ENCODE measurements around the gene GIT2. TPM values are rescaled to one million over a fixed set of nuclear protein-coding genes. Genes with fewer than 3 reads are reported as not detected.

The GIT2 gene
- total RNA-seq, 1 experiment from 2014 or later, result 40.0 TPM

- POLR2A ChIA-PET, result interaction anchor here (0.7 kb wide), 1 partner anchor 12 kb away, joined by 13 read pairs; no protein-coding TSS in a partner anchor
- no peak for ATAC-seq
- no TSS peak for BruUV-seq (replicated peaks)
These were observed 110.6 kb downstream of the GIT2 start for GRCh38 chr12:109885616-109886015.

DNA sequence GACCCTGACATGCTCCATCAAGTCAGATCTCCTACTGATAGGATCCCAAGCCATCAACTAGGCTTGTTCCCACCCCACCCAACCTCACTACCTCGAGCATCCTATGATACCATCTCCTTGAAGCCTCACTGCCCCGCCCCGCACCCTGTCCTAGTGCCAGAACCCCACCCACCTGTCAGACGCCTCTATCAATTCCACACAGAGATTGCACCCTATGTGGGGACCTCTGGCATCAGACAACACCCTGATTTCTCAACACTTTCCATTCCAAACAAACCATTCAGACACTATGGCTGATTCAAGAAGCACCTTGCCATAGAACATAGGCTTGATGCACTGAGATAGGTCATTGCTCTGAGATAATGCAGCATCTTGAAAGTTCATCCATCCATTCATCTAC is 112.7 kb downstream of the GIT2 start:
- BruUV-seq (replicated peaks), result no TSS peak
- no peak for ATAC-seq
- POLR2A ChIA-PET, result no interaction called here
- Histone ChIP-seq H3K4me3 (ENCODE audit: low read depth in 2 of 2, low read length in 2 of 2) (no peak overlapping the region), H3K27ac (ENCODE audit: low read length) (no peak overlapping the region), H3K27me3 (ENCODE audit: control insufficient read depth, insufficient read depth, low read length) (no peaks in the 10 kb centered on the region), H3K4me1 (ENCODE audit: control insufficient read depth, insufficient read depth, low read length) (peaks cover 5% of the 10 kb centered on the region), H3K9me3 (ENCODE audit: control insufficient read depth, insufficient read depth, low read depth, low read length) (no peaks in the 10 kb centered on the region), H3K36me3 (ENCODE audit: control insufficient read depth, insufficient read depth, low read length) (no peaks in the 10 kb centered on the region)
- intact Hi-C loops (cut with micrococcal nuclease; ENCODE audit: unreplicated experiment), result no loop called here
- CTCF ChIA-PET, result no interaction called here
- TF ChIP-seq, protein P1, sequence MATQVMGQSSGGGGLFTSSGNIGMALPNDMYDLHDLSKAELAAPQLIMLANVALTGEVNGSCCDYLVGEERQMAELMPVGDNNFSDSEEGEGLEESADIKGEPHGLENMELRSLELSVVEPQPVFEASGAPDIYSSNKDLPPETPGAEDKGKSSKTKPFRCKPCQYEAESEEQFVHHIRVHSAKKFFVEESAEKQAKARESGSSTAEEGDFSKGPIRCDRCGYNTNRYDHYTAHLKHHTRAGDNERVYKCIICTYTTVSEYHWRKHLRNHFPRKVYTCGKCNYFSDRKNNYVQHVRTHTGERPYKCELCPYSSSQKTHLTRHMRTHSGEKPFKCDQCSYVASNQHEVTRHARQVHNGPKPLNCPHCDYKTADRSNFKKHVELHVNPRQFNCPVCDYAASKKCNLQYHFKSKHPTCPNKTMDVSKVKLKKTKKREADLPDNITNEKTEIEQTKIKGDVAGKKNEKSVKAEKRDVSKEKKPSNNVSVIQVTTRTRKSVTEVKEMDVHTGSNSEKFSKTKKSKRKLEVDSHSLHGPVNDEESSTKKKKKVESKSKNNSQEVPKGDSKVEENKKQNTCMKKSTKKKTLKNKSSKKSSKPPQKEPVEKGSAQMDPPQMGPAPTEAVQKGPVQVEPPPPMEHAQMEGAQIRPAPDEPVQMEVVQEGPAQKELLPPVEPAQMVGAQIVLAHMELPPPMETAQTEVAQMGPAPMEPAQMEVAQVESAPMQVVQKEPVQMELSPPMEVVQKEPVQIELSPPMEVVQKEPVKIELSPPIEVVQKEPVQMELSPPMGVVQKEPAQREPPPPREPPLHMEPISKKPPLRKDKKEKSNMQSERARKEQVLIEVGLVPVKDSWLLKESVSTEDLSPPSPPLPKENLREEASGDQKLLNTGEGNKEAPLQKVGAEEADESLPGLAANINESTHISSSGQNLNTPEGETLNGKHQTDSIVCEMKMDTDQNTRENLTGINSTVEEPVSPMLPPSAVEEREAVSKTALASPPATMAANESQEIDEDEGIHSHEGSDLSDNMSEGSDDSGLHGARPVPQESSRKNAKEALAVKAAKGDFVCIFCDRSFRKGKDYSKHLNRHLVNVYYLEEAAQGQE (IDR thresholded peaks at IDR 0.05; ENCODE audit: insufficient read depth in 1 of 2, low read depth in 2 of 2, low read length in 1 of 2), result no peak
- TF ChIP-seq POLR2AphosphoS5 (IDR thresholded peaks at IDR 0.05; ENCODE audit: low read depth, low read length), result no peak
- TF ChIP-seq TCF7L2 (IDR thresholded peaks at IDR 0.05; ENCODE audit: low read depth, low read length), result no peak
- TF ChIP-seq, protein P2, sequence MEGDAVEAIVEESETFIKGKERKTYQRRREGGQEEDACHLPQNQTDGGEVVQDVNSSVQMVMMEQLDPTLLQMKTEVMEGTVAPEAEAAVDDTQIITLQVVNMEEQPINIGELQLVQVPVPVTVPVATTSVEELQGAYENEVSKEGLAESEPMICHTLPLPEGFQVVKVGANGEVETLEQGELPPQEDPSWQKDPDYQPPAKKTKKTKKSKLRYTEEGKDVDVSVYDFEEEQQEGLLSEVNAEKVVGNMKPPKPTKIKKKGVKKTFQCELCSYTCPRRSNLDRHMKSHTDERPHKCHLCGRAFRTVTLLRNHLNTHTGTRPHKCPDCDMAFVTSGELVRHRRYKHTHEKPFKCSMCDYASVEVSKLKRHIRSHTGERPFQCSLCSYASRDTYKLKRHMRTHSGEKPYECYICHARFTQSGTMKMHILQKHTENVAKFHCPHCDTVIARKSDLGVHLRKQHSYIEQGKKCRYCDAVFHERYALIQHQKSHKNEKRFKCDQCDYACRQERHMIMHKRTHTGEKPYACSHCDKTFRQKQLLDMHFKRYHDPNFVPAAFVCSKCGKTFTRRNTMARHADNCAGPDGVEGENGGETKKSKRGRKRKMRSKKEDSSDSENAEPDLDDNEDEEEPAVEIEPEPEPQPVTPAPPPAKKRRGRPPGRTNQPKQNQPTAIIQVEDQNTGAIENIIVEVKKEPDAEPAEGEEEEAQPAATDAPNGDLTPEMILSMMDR (IDR thresholded peaks at IDR 0.05), result no peak
- TF ChIP-seq SIN3A (IDR thresholded peaks at IDR 0.05; ENCODE audit: borderline replicate concordance, insufficient read depth, low read depth, low read length), result no peak
- no peak for DNase-seq (ENCODE audit: low read depth, low spot score)
- in situ Hi-C loops (cut with HindIII; ENCODE audit: low pct_unique_long_range_greater_than_20kb, low sequenced_read_pairs), result no loop called here

More at GRCh38 chr12:109885616-109886015, 110.6 kb downstream of the GIT2 start:
- no peak for DNase-seq (ENCODE audit: low read depth, low spot score)
- H3K4me3 ChIP-seq (ENCODE audit: low read depth in 2 of 2, low read length in 2 of 2), result no peak overlapping the region
- in situ Hi-C loops (cut with HindIII; ENCODE audit: low pct_unique_long_range_greater_than_20kb, low sequenced_read_pairs), result no loop called here
- no peaks in the 10 kb centered on the region for H3K36me3 ChIP-seq (ENCODE audit: control insufficient read depth, insufficient read depth, low read length)
- no peak overlapping the region for H3K27ac ChIP-seq (ENCODE audit: low read length)
- H3K9me3 ChIP-seq (ENCODE audit: control insufficient read depth, insufficient read depth, low read depth, low read length), result no peaks in the 10 kb centered on the region
- no peaks in the 10 kb centered on the region for H3K4me1 ChIP-seq (ENCODE audit: control insufficient read depth, insufficient read depth, low read length)
- H3K27me3 ChIP-seq (ENCODE audit: control insufficient read depth, insufficient read depth, low read length), result no peaks in the 10 kb centered on the region
- CTCF ChIA-PET, result no interaction called here
- TF ChIP-seq, protein P2 (IDR thresholded peaks at IDR 0.05), result no peak
- TF ChIP-seq TCF7L2 (IDR thresholded peaks at IDR 0.05; ENCODE audit: low read depth, low read length), result no peak
- no peak for TF ChIP-seq POLR2AphosphoS5 (IDR thresholded peaks at IDR 0.05; ENCODE audit: low read depth, low read length)
- TF ChIP-seq SIN3A (IDR thresholded peaks at IDR 0.05; ENCODE audit: borderline replicate concordance, insufficient read depth, low read depth, low read length), result no peak
- TF ChIP-seq, protein P1 (IDR thresholded peaks at IDR 0.05; ENCODE audit: insufficient read depth in 1 of 2, low read depth in 2 of 2, low read length in 1 of 2), result no peak
- intact Hi-C loops (cut with micrococcal nuclease; ENCODE audit: unreplicated experiment), result no loop called here

All from Panc1 (cell line).